Stimulated activated CD8-positive, alpha-beta memory T cell treated with anti-CD3 and anti-CD28 coated beads, Interleukin-4, amount 100 ng/mL, for 1 hour (primary cell): ENCODE results near the gene RIN3.

Experiments used
- DNase-seq, 2 donors: peaks; one replicate each; pipeline ENCODE4 v3.0.0-alpha.2; 2020; ENCODE audit warnings: low read depth in 2 of 2, low spot score in 1 of 2

Gene RIN3

GRCh38 chr14:92484132-92484823 is 29.3 kb upstream of the RIN3 start:
- DNase-seq: no peak

- no peak for DNase-seq
These were observed 26.7 kb upstream of the RIN3 start for GRCh38 chr14:92486881-92487280.

DNA sequence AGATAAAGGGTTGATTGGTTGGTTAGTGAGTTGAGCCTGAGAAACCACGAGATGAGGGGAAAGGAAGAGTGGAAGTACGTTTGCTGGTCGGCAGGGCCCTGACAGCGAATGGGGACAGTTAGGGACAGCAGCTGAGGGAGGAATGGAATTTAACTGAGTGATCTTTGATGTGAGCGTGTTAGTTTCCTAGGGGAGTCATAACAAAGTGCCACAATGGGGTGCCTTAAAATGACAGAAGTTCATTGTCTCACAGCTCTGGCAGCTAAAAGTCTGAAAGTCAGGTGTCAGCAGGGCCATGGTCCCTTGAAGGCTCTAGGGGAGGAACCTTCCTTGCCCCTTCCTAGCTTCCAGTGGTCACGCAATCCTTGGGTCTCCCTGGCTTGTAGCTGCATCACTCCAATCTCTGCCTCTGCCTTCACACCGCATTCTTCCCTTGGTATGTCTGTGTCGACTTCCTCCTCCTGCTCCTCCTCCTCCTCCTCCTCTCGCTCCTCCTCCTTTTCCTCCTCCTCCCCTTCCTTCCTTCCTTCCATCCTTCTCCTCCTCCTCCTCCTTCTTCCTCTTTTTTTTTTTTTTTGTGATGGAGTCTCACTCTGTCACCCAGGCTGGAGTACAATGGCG is 26.0 kb upstream of the RIN3 start:
- no peak for DNase-seq

GRCh38 chr14:92489394-92490238 is 24.0 kb upstream of the RIN3 start:
- no peak for DNase-seq

DNA sequence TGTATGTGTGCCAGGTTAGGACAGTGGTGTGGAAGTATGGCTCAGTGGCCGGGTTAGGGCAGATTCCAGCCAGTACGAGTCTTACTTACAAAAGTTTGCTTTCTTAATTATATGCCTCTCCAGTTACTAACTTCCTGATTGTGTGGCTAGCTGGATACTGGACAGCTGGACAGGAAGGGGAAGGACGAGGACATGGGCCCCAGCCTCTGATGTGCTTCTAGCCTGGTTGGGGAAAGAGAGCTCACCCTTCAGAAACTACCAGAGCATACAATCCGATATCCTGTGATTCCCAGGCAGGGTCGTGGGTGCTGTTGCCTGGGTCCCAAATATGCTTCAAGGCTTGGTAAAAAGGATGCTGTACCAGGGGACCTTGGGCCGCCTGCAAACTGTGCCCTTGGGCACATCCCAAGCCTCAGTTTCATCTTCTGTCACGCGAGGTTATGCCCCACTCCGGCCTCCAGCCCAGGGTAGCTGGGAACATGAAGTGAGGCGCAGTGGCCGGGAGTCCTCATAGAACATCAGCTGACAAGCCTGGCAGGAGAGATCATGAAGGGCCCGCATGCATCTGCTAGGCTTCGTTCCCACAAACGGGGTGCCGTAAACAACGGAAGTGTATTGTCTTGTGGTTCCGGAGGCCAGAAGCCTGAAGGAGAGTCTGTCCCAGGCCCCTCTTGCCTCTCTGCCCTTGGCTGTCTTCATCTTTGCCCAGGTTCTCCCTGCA is 23.2 kb upstream of the RIN3 start:
- no peak for DNase-seq

DNA sequence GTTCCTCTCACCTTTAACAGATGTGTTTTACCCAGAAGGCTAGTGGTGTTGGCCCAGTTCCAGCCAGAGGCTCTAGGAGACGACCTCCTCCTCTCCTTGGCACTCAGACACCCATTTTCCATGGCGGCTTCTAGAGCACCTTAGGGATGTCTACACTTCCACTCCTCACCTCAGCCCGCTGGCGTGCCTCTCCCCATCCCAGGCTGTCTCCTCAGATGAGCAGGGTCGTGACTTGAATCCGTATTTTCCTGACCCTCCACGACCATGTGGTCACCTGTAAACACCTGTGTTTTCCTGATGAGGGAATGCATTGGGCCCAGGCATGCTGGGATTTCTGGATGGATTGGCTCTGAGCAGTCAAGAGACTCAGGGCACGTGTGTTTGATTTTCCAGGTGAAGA is 21.8 kb upstream of the RIN3 start:
- DNase-seq: no peak

DNA sequence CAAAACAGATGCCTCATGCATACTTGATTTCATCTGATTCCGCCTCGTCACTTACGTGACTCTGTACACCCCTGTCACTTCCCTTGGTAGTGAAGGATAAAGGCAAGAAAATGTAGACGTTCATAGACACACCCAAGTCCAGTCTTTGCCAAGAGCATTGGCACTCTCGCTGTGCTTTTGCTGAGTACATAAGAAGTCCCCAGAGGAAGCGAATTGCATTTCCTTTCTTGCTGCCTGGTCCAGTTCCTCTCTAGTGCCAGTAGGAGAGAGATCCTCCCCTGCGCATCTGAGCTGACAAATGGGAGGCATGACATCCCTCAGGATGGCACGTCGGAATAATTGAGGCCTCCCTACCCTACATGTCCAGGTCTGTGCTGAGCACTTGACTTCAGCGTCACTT is 21.3 kb upstream of the RIN3 start:
- DNase-seq: no peak

DNA sequence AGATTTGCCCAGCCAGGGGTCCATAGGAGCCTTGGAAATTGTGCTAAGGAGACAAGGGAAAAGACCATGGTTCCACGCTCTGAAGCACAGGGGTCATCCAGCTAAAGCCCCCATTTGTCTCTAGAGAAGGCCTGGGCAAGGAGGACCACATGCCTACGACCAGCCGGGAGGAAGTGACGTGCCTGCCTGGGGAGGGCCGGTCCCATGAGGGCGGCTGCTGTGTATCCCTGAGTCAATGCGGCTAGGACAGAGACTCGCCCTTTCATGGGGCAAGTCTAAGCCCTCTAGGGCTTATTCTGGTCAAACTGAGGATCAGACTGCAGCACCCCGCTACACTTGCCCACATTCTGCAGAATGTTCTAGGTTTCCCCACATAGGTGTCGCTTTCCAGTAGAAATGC is 20.6 kb upstream of the RIN3 start:
- DNase-seq: no peak

- DNase-seq: no peak
These were observed 20.1 kb upstream of the RIN3 start for GRCh38 chr14:92493492-92493891.

DNA sequence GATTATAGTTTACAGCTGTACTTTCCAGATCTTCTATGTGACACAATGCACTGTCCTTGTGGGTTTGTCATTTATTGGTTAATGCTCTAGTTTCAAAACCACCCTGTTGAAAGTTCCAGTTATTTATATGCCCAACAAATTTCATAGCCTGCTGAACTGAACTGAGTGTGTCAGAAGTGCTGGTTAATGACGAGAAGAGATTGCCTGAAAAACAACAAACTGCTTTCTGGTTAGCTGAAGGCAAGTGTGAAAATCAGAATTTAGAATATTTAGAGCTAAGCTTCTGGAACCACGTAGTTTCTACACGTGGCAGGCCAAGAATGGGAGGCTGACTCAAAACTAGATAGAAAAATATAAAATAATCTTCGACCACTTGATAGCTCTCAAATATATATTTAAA is 19.1 kb upstream of the RIN3 start:
- no peak for DNase-seq

- DNase-seq: no peak
These were observed 18.6 kb upstream of the RIN3 start for GRCh38 chr14:92495027-92495426.

DNA sequence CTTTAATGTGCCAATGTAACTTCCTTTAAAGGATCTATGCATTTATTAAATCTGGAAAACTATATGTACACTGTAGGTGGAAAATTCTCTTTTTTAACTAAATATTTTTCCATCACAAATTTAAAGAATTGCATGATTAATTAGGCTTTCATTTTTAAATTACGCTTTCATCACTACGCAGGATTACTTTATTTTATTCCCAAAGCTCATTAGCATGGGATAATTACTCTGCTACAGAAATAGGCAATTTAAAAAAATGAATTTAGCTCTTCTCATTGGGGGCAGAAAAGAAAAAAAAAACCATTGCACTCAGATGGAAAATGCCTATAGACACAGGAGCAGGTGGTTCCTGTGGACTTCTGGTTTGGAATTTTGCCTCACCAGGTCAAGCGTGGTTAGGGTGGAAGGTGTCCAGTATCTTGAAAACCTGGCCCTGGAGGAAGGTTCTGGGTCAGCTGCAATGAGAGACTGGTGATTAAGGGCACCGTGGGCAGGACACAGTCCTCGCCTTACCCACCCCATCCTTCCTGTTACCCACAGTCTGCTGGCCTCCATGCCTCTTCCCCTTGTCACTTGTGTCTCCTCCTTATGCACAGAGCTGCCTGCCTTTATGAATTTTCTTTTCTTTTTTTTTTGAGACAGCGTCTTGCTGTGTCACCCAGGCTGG is 17.3 kb upstream of the RIN3 start:
- DNase-seq: no peak

DNA sequence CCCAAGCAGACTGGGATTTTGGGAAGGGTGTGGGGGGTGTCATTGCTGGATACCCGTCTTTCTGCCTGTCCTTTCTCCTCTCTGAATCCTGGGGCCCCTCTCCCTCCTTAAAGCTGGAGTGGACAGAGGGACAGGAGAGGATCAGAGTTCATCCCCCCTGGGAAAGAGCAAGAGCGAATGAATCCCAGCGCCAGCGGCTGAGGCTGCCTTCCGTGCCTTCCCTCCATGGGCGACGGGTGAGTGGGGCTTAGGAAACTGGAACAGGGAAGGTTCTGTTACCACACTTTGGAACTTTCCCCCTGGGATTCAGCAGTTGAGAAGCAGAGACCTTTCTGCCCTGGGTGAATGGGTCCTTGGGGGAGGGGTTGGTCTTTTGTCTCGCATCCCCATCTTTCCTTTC is 16.2 kb upstream of the RIN3 start:
- no peak for DNase-seq

DNA sequence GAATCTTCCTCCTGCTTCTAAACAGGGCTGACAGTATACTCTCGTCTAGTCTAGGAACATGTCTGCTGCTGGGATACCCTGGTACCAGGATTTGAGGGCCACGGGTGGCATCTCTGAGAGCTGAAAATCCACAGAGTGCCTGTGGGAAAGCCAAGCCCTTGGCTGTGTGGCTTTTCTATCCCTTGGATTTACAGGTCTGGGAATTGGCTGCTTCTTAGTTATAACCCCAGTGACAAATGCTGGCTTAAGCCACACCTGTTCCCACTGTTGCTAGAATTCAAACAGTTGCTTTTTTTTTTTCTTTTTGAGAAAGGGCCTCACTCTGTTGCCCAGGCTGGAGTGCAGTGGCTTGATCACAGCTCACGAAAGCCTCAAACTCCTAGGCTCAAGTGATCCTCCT is 14.3 kb upstream of the RIN3 start:
- DNase-seq: no peak

- DNase-seq: no peak
These were observed 13.1 kb upstream of the RIN3 start for GRCh38 chr14:92500491-92500941.

GRCh38 chr14:92501891-92502351 is 11.7 kb upstream of the RIN3 start:
- DNase-seq: no peak

DNA sequence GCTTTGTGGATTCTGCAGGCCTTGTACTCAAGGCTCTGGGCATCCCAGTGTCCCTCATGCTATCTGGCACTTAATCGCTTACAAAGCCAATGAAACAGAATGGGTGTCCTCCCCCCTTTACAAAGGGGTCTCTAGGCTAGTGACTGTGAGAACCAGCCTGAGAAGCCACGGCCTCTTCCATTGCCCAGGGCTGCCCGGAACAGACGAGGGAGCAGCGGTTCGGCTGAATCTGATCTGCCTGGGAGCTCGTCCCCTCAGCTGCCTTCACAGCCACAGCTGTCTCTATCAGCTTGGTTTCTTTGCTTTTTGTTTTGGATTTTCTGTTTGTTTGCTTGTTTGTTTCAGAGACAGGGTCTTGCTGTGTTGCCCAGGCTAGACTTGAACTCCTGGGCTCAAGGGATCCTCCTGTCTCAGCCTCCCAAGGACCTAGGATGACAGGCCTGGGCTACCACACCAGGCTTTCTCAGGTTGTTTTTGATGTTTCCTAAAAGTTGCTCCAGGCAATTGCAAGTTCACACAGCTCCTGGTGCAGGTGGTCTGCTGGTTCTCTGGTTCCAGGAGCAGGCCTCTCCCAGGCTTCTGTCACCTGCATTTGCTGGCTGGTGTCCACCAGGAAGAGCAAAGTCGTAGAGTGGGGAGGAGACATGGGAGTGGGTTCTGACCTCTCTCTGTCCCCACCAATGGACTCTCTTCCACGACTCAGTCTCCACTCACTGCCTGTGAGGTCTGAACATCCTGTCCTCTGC is 10.9 kb upstream of the RIN3 start:
- no peak for DNase-seq

DNA sequence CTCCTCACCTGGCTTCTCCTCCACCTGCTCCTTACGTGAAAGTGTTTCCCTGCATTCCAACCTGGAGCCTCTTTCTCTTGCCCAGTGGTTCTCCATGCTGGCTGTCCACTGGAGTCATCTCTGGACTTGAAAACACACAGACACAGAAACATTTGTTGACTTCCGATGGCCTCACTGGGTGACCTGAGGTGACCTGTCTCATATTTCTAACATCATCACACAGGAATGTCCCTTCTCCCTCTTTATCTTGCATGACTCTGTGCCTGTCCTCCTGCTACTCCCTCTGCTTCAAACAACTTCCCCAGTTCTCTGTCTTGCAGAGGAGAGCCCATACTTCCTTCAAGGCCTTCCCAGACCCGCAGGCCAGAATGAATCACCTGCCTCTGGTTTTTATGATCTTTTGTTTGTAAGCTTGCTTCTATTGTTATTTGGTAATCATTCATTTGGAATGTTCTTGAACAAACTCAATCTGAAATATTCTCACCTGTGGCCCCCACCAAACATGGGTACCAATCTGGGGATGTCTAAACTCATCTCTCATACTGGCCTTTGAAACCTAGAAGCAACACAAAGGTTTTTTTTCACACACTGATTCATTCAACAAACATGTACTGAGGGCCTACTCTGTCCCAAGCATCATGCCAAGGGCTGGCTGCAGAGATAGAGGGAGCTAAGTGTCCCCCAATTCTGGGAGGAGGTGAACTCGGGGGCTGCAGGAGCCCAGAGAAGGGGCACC is 9.7 kb upstream of the RIN3 start:
- no peak for DNase-seq

DNA sequence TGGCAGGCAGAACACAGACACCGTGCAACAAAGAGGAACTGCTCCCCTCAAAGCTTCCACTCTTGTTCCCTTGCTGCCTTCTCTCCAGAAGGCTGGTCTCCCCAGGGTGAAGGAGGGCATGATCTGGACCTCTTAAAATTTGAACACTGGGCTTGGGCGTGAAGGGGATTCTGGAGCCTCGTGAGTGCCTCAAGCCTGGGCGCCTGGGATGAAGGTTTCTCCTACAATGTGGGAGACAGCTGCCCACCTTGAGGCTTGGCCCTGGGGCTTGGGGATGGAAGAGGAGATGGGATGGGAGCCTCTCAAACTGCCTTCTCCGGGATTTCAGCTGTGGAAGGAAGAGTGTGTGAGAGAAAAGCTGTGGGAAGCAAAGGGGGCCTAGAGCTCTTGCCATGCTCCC is 7.8 kb upstream of the RIN3 start:
- no peak for DNase-seq

GRCh38 chr14:92506231-92506630 is 7.3 kb upstream of the RIN3 start:
- no peak for DNase-seq
